ENCODE data around the gene NR1H3.
A peak's percentile ranks its signal among the peaks of the same experiment; 100 is the strongest.
"Not testable (repeated sequence)": the region's sequence is repeated elsewhere in the genome, so short reads cannot be mapped to it uniquely, and the experiment has no call there.

The NR1H3 gene

DNA sequence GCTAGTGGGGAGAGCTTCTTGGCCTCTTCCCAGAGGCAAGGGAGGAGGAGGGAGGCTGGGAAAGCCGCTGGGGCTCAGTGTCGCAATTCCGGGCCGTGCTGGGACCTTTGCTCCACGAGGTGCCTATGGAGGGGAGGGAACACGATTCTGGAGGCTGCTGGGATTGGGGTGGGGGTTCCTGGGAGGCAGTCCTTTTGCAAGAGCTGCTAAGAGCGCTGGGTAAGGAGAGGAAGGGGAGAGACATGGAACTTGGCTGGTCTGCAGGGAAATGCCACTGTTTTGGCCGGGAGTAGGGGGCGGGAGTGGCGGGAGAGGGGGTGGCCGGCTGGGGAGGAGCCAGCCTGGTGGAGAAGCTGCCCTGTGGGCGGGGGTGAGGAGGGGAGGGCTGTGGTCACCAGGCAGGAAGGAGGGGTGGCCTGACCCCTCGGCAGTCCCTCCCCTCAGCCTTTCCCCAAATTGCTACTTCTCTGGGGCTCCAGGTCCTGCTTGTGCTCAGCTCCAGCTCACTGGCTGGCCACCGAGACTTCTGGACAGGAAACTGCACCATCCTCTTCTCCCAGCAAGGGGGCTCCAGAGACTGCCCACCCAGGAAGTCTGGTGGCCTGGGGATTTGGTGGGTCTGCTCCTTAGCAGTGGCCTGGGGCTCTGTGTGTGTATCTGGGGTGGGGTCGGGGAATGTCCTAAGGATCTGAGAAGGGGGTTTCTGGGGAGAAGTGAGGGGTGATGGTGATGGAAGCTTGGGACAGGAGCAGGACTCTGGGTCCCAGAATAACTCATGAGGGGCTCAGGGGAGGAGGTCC is at the start of gene NR1H3:
Gene NR1H3 (plus strand): TSS at position 480 of the 800 bp plus-strand sequence. CDS start 1,221 bp downstream, outside the sequence.
- no peak for DNase-seq

- not testable (repeated sequence) for DNase-seq
These were observed 49.7 kb upstream of the NR1H3 start for GRCh38 chr11:47208008-47208552.

DNA sequence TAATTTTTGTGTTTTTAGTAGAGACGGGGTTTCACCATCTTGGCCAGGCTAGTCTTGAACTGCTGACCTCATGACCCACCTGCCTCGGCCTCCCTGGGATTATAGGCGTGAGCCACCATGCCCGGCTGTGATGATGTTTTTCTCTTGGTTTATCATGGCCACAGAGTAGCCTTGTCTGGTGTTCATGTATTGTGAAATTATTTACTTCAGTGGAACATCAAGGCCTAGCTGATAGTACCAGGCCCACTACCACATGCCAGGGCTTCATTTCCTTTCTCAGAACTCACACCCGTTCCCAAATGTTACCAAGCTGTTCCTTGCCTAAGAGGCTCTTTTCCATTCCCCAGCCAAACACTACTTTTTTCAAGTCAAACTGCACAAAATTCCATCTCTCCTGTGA is 49.2 kb upstream of the NR1H3 start:
- DNase-seq: no peak

- DNase-seq: no peak
These were observed 44.9 kb upstream of the NR1H3 start for GRCh38 chr11:47212938-47213337.

GRCh38 chr11:47213950-47214565 is 43.7 kb upstream of the NR1H3 start:
- peak; percentile 53 for DNase-seq

GRCh38 chr11:47215366-47215910 is 42.4 kb upstream of the NR1H3 start:
- peak; percentile 82 for DNase-seq

DNA sequence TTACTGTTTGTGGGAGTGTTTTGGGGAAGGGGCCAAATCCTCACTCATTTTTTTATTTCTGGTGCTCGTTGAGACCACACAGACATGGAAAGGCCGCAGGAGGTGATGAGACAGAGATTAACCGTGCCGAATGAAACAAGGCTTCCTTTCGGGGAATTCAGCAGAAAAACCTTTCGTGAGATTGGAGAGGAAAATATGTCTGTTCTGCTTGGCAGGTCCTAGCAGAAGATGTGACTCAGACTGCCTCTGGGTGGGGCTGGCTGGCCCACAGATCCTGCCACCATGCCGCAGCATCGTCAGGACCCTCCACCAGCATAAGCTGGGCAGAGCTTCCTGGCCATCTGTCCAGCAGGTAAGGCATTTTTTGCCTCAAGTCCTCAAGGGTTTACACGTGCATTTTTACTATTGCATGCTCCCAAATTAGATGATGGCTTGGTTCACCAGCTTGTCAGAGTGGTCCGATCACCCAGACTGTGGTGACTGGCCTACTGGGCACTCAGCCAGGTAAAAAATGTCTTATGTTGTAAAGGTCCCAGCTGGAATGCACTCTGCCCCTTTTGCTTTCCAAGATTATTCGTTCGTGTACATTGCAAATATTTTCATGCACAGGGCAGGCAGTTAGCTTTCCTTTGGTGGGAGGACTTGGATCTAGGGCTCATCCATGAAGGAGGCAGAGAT is 41.5 kb upstream of the NR1H3 start:
- no peak for DNase-seq

DNA sequence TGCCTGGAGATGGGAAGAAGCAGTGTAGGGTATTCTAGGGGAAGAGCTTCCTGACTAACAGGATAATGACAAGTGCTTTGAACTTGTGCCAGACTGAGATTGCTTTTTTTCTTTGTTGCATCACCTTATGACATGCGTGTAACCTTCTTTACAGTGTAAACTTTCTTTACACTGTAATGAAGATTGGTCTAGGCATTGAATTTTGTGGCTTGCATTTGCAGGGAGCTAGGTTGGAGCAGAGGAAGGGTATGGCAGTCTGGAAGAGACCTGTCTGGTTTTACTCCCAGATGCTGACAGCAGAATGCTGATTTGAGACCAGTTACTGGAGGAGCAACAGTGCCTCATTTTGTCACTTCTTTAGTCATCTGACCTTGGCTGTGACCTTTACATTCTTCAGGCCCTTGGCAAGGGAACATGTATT is 37.4 kb upstream of the NR1H3 start:
- no peak for DNase-seq

DNA sequence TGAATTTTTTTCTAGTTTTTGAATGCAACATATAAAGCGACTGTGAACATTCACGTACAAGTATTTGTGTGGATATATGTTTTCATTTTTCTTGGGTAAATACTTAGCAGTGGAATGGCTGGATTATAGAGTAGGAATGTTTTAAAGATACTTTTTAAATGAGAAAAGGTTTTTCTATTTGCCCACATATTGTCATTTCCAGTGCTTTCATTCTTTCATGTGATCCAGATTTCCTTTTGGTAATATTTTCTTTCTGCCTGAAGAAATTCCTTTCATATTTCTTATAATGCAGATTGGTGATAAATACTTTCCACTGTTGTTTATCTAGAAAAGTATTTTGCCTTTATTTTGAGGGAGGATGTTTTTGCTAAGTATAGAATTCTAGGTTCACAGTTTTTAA is 35.1 kb upstream of the NR1H3 start:
- DNase-seq: no peak

- DNase-seq: no peak
These were observed 32.0 kb upstream of the NR1H3 start for GRCh38 chr11:47225552-47226400.

GRCh38 chr11:47229161-47229560 is 28.6 kb upstream of the NR1H3 start:
- DNase-seq: no peak

DNA sequence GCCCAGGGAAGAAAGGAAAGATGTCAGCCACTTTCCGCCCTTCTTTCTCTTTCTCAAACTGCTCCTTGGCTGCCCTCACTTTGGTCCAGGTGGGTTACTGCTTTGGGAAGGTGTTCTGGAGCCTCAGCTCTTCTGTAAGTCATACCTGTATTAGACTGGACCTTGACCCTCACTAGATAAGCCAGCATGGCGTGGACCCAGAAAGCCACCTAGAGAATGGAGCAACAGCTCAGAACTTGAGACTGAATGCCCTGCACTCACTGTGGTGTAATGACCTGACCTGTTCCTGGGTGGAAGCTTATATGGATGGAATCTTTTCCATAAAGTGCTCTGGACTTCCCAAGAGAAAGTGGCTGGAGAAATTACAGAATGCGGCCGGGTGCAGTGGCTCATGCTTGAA is 24.7 kb upstream of the NR1H3 start:
- DNase-seq: no peak

GRCh38 chr11:47233989-47234668 is 23.7 kb upstream of the NR1H3 start:
- DNase-seq: no peak

- DNase-seq: no peak
These were observed 23.1 kb upstream of the NR1H3 start for GRCh38 chr11:47234669-47235100.

- DNase-seq: no peak
These were observed 22.6 kb upstream of the NR1H3 start for GRCh38 chr11:47235163-47235562.

DNA sequence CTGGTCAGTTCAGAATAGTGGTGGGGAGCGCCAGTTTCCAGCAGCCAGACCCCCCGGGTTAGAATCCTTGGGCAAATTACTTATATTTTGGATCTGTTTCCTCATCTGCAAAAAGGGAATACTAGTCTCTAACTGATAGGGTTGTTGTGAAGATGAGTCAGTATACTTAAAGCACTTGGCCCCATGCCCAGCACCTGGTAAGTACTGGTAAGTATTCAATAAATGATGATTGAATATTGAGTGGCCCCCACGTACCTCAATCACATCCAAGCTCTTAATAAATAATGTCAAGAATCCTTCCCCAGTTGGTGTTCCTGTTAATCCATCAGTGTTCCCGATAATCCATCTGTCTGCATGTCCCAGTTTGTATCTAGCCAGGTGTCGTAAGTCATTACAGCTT is 21.3 kb upstream of the NR1H3 start:
- DNase-seq: no peak

DNA sequence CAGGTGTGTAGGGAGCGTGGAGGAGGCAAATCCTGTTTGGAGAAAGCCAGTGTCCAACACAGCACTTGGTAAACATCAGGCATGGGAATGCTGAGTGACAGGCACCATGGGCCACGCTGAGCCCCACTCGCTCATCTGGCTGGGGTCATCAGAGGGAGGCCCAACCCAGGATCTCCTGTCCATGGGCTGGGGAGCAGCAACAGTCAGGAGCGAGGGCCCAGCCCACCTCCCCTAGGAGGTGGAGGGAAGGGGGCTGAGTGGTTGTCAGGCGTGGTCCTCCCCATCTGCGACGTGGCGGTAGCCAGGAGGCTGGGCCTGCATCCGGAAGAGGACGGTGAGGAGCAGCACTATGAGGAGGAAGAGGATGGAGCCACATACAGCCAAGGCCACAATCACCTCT is 17.9 kb upstream of the NR1H3 start:
- DNase-seq: no peak

GRCh38 chr11:47241841-47242301 is 15.9 kb upstream of the NR1H3 start:
- no peak for DNase-seq

DNA sequence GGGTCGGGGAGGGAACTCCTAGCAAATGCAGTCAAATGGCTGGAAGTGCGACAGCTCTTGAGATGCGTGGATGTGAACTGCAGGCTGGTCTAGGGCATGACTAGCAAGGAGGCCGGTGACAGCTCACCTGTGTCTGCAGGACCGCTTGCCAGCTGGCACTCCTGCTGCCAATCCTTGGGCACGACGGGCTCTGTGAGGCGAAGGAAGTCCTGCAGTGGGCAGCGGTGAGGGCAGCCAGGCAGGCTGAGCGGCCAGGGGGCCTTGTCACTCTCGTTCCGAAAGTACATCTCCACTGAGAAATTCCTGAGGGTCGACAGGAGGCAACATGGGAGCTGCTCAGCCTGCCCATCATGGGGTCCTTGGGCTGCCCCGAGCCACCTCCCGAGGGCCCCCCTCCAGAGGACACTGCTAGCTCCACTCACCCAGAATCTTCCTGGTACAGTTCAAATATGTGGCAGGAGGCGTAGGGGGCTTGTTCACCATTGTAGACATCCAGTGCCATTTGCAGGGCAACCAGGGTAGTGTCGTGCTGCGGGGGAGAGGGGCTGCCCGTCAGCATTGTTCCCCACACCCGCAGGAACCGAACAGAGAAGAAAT is 15.1 kb upstream of the NR1H3 start:
- DNase-seq: no peak

- DNase-seq: no peak
These were observed 14.3 kb upstream of the NR1H3 start for GRCh38 chr11:47243454-47243853.
